22Rv1 (cell line): ENCODE results near the gene C17orf50.

ENCODE experiments used
- ZFX ChIP-seq: fragments of 450-650 bp; IDR thresholded peaks from 2 replicates; pipeline ENCODE4 v1.6.1; 2017; ENCODE audit warnings: antibody characterized with exemption, borderline replicate concordance
- TF ChIP-seq, protein P1 (sequence below): fragments of 450-650 bp; IDR thresholded peaks from 2 replicates; pipeline ENCODE4 v1.5.1; 2017; ENCODE audit warnings: mild to moderate bottlenecking

DNA sequence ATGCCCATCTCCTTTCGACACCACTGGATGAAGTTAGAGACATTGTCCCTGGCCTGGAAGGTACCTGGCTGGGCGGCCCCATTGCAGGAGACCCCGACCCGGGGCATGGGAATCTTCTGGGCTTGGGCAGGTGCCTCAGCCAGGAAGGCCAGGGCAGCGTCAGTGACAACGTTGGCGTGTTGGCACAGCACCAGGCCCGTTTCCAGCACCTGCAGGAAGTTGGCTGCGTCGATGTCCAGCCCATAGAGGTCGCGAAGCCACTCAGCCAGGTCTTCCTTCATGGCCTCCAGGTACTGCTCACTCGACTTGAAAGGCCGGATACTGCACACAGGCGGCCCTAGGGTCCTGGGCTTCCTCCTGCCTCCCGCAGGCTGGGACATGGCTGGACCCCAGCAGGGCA, 8.2 kb upstream of the C17orf50 start:
- TF ChIP-seq, protein P1, sequence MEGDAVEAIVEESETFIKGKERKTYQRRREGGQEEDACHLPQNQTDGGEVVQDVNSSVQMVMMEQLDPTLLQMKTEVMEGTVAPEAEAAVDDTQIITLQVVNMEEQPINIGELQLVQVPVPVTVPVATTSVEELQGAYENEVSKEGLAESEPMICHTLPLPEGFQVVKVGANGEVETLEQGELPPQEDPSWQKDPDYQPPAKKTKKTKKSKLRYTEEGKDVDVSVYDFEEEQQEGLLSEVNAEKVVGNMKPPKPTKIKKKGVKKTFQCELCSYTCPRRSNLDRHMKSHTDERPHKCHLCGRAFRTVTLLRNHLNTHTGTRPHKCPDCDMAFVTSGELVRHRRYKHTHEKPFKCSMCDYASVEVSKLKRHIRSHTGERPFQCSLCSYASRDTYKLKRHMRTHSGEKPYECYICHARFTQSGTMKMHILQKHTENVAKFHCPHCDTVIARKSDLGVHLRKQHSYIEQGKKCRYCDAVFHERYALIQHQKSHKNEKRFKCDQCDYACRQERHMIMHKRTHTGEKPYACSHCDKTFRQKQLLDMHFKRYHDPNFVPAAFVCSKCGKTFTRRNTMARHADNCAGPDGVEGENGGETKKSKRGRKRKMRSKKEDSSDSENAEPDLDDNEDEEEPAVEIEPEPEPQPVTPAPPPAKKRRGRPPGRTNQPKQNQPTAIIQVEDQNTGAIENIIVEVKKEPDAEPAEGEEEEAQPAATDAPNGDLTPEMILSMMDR = no peak
- no peak for TF ChIP-seq ZFX
